Ecto neural progenitor cell (in vitro differentiated cells): ENCODE data around the gene MARCHF7.
"Not testable (repeated sequence)": the region's sequence is repeated elsewhere in the genome, so short reads cannot be mapped to it uniquely, and the experiment has no call there.

Source experiments
- DNase-seq: peaks from one replicate; pipeline ENCODE4 v3.0.0-alpha.2; 2018; ENCODE audit warnings: low spot score

The MARCHF7 gene

GRCh38 chr2:159720676-159721075 is 8.4 kb downstream of the MARCHF7 start:
- no peak for DNase-seq

GRCh38 chr2:159722580-159722979 is 10.3 kb downstream of the MARCHF7 start:
- DNase-seq, result no peak

GRCh38 chr2:159724795-159725572 is 12.7 kb downstream of the MARCHF7 start:
- DNase-seq, result not testable (repeated sequence)

- no peak for DNase-seq
Measured at GRCh38 chr2:159725713-159726112, 13.4 kb downstream of the MARCHF7 start.

- no peak for DNase-seq
Measured at GRCh38 chr2:159728629-159729028, 16.3 kb downstream of the MARCHF7 start.

GRCh38 chr2:159735648-159736047 is 23.3 kb downstream of the MARCHF7 start:
- DNase-seq, result no peak

GRCh38 chr2:159736048-159736447 is 23.7 kb downstream of the MARCHF7 start:
- no peak for DNase-seq

GRCh38 chr2:159737292-159737916 is 25.1 kb downstream of the MARCHF7 start:
- no peak for DNase-seq

- DNase-seq, result no peak
Measured at GRCh38 chr2:159737917-159738296, 25.6 kb downstream of the MARCHF7 start.

GRCh38 chr2:159738509-159739390 is 26.4 kb downstream of the MARCHF7 start:
- no peak for DNase-seq

GRCh38 chr2:159742846-159743245 is 30.5 kb downstream of the MARCHF7 start:
- no peak for DNase-seq

- no peak for DNase-seq
Measured at GRCh38 chr2:159744363-159744762, 32.1 kb downstream of the MARCHF7 start.

GRCh38 chr2:159745237-159745636 is 32.9 kb downstream of the MARCHF7 start:
- DNase-seq, result not testable (repeated sequence)

- no peak for DNase-seq
Measured at GRCh38 chr2:159748089-159748488, 35.8 kb downstream of the MARCHF7 start.

GRCh38 chr2:159750873-159751272 is 38.6 kb downstream of the MARCHF7 start:
- no peak for DNase-seq

GRCh38 chr2:159753797-159754196 is 41.5 kb downstream of the MARCHF7 start:
- no peak for DNase-seq

GRCh38 chr2:159755014-159755413 is 42.7 kb downstream of the MARCHF7 start:
- no peak for DNase-seq

- DNase-seq, result no peak
Measured at GRCh38 chr2:159755788-159756187, 43.5 kb downstream of the MARCHF7 start.

GRCh38 chr2:159758239-159758638 is 45.9 kb downstream of the MARCHF7 start:
- DNase-seq, result no peak

GRCh38 chr2:159758686-159759085 is 46.4 kb downstream of the MARCHF7 start:
- DNase-seq, result no peak

- DNase-seq, result no peak
Measured at GRCh38 chr2:159759577-159759976, 47.3 kb downstream of the MARCHF7 start.

- DNase-seq, result no peak
Measured at GRCh38 chr2:159760326-159760725, 48.0 kb downstream of the MARCHF7 start.

GRCh38 chr2:159762075-159762474 is 49.8 kb downstream of the MARCHF7 start:
- DNase-seq, result no peak
